WTC11 (cell line): Measurements from ENCODE around the gene P2RX6.

ENCODE experiments used
- ETV6 ChIP-seq: sonication (generic); formaldehyde crosslinking; IDR thresholded peaks from 2 replicates; pipeline ENCODE4 v1.8.1; 2022; ENCODE audit warnings: mild to moderate bottlenecking, missing genetic modification reagents
- NFYB ChIP-seq: sonication (generic); formaldehyde crosslinking; conservative IDR thresholded peaks from 2 replicates; pipeline ENCODE4 v1.8.0; 2022; ENCODE audit warnings: low read depth, missing genetic modification reagents
- NR2C2 ChIP-seq: sonication (generic); formaldehyde crosslinking; IDR thresholded peaks from 2 replicates; pipeline ENCODE4 v1.8.0; 2022; ENCODE audit warnings: mild to moderate bottlenecking, missing genetic modification reagents
- ZNF121 ChIP-seq: sonication (generic); formaldehyde crosslinking; IDR thresholded peaks from 2 replicates; pipeline ENCODE4 v1.8.0; 2023; ENCODE audit warnings: missing genetic modification reagents
- ZNF232 ChIP-seq: sonication (generic); formaldehyde crosslinking; IDR thresholded peaks from 2 replicates; pipeline ENCODE4 v1.8.0; 2022; ENCODE audit warnings: mild to moderate bottlenecking, missing genetic modification reagents
- TF ChIP-seq, protein P1 (sequence below): fragments of 200-600 bp; IDR thresholded peaks from 2 replicates; pipeline ENCODE4 v1.8.0; 2022; ENCODE audit warnings: antibody characterized with exemption
- TF ChIP-seq, protein P2 (sequence below): sonication (generic); formaldehyde crosslinking; IDR thresholded peaks from 2 replicates; pipeline ENCODE4 v1.8.1; 2022; ENCODE audit warnings: low read depth, mild to moderate bottlenecking, moderate library complexity, missing genetic modification reagents, borderline replicate concordance

DNA sequence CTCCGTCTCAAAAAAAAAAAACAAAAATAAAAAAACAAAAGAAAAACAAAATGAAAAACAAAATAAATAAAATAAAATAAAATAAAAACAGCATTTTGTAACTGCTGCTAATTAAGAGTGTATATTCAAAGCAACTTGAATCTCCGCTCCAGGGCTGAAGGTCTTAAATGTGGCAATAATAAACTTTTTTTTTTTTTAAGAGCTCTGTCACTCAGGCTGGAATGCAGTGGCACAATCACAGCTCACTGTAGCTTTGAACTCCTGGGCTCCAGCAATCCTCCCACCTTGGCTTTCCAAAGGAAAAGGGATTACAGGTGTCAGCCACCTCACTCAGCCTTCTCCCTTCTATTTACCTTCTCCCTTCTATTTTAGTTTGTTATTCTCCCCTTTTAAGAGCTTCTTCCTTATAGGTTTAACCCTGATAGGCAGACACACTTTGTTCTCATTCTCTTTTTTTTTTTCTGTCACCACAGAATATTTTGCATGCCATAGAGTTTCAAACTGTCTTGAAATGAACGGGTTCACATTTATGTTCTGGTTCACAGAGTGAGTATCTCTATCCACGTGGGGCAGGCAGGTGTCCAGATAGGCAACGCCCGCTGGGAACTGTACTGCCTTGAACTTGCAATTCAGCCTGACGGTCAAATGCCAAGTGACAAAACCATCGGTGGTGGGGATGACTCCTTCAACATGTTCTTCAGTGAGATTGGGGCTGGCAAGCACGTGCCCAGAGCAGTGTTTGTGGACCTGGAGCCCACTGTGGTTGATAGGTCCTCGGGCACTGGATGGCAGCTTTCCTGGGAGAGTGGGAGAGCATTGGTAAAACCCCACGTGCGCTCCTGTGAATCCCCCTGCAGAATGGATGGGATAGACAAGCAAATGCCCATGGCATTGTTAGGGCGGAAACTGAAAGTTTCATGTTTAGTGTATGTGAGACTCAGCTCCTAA is 50.2 kb downstream of the P2RX6 start:
- TF ChIP-seq, protein P1, sequence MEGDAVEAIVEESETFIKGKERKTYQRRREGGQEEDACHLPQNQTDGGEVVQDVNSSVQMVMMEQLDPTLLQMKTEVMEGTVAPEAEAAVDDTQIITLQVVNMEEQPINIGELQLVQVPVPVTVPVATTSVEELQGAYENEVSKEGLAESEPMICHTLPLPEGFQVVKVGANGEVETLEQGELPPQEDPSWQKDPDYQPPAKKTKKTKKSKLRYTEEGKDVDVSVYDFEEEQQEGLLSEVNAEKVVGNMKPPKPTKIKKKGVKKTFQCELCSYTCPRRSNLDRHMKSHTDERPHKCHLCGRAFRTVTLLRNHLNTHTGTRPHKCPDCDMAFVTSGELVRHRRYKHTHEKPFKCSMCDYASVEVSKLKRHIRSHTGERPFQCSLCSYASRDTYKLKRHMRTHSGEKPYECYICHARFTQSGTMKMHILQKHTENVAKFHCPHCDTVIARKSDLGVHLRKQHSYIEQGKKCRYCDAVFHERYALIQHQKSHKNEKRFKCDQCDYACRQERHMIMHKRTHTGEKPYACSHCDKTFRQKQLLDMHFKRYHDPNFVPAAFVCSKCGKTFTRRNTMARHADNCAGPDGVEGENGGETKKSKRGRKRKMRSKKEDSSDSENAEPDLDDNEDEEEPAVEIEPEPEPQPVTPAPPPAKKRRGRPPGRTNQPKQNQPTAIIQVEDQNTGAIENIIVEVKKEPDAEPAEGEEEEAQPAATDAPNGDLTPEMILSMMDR: no peak
- TF ChIP-seq NR2C2 (CRISPR knock-in tag): no peak
- TF ChIP-seq NFYB (CRISPR knock-in tag): no peak
- TF ChIP-seq, protein P2, sequence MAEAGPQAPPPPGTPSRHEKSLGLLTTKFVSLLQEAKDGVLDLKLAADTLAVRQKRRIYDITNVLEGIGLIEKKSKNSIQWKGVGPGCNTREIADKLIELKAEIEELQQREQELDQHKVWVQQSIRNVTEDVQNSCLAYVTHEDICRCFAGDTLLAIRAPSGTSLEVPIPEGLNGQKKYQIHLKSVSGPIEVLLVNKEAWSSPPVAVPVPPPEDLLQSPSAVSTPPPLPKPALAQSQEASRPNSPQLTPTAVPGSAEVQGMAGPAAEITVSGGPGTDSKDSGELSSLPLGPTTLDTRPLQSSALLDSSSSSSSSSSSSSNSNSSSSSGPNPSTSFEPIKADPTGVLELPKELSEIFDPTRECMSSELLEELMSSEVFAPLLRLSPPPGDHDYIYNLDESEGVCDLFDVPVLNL (CRISPR knock-in tag): no peak
- TF ChIP-seq ZNF121 (CRISPR knock-in tag): no peak
- TF ChIP-seq ETV6: no peak
- TF ChIP-seq ZNF232: no peak
